Stimulated activated CD8-positive, alpha-beta memory T cell treated with anti-CD3 and anti-CD28 coated beads, Interleukin-2, amount 100 ng/mL, for 48 hours (primary cell): ENCODE results near the gene EDIL3.

Experiments used
- DNase-seq, 2 donors: peaks; one replicate each; pipeline ENCODE4 v3.0.0-alpha.2; 2020; ENCODE audit warnings: low read depth in 2 of 2

Gene EDIL3

GRCh38 chr5:84384604-84385575, at the start of gene EDIL3:
EDIL3 (minus strand) TSS chr5:84384880; CDS start chr5:84384374, 506 bp downstream.
- DNase-seq = no peak

- no peak for DNase-seq
Observed at GRCh38 chr5:84433461-84433860, 48.8 kb upstream of the EDIL3 start.

GRCh38 chr5:84430863-84431663, 46.4 kb upstream of the EDIL3 start:
- DNase-seq = no peak

GRCh38 chr5:84430079-84430478, 45.4 kb upstream of the EDIL3 start:
- DNase-seq = no peak

- DNase-seq = no peak
Observed at GRCh38 chr5:84425365-84425881, 40.7 kb upstream of the EDIL3 start.

- no peak for DNase-seq
Observed at GRCh38 chr5:84419742-84420141, 35.1 kb upstream of the EDIL3 start.

GRCh38 chr5:84411832-84412605, 27.3 kb upstream of the EDIL3 start:
- DNase-seq = no peak

GRCh38 chr5:84406111-84406510, 21.4 kb upstream of the EDIL3 start:
- no peak for DNase-seq

- no peak for DNase-seq
Observed at GRCh38 chr5:84403773-84404172, 19.1 kb upstream of the EDIL3 start.

- no peak for DNase-seq
Observed at GRCh38 chr5:84397385-84397784, 12.7 kb upstream of the EDIL3 start.

GRCh38 chr5:84393969-84394368, 9.3 kb upstream of the EDIL3 start:
- no peak for DNase-seq

GRCh38 chr5:84392836-84393235, 8.2 kb upstream of the EDIL3 start:
- DNase-seq = no peak

- no peak for DNase-seq
Observed at GRCh38 chr5:84385705-84386104, 1.0 kb upstream of the EDIL3 start.

GRCh38 chr5:84383816-84384603, 670 bp downstream of the EDIL3 start:
- DNase-seq = no peak

GRCh38 chr5:84383296-84383815, 1.3 kb downstream of the EDIL3 start:
- no peak for DNase-seq

- DNase-seq = no peak
Observed at GRCh38 chr5:84382363-84383295, 2.1 kb downstream of the EDIL3 start.

GRCh38 chr5:84381502-84382362, 2.9 kb downstream of the EDIL3 start:
- no peak for DNase-seq

- no peak for DNase-seq
Observed at GRCh38 chr5:84379749-84380148, 4.9 kb downstream of the EDIL3 start.
